Fibroblast of lung (primary cell): Measurements from ENCODE around the gene COMMD10. TPM values are rescaled to one million over a fixed set of nuclear protein-coding genes. Genes with fewer than 3 reads are reported as not detected.
A peak's percentile ranks its signal among the peaks of the same experiment; 100 is the strongest.

Experiments
- DNase-seq, 2 donors: peaks; one replicate each; pipeline versions ENCODE4 v3.0.0 to v3.0.0-alpha.2; 2010; ENCODE audit warnings: low read depth in 2 of 2
- H2AFZ ChIP-seq: 2 replicates; pipeline ENCODE4 v1.5.1; 2012; ENCODE audit warnings: low read length, control low read depth, inconsistent platforms
- H3K27ac ChIP-seq: 2 replicates; pipeline ENCODE4 v1.5.1; 2011; ENCODE audit warnings: low read length, control low read depth; ENCODE audit not compliant: insufficient read depth
- H3K27me3 ChIP-seq: 2 replicates; pipeline ENCODE4 v1.5.1; 2011; ENCODE audit warnings: mild to moderate bottlenecking, low read length; ENCODE audit not compliant: control insufficient read depth, insufficient read depth
- H3K36me3 ChIP-seq: 2 replicates; pipeline ENCODE4 v1.5.1; 2011; ENCODE audit warnings: low read length; ENCODE audit not compliant: control insufficient read depth, insufficient read depth
- H3K4me1 ChIP-seq: 2 replicates; pipeline ENCODE4 v1.5.1; 2011; ENCODE audit warnings: low read length; ENCODE audit not compliant: control insufficient read depth, insufficient read depth; ENCODE audit errors: extremely low read depth
- H3K4me2 ChIP-seq: 2 replicates; pipeline ENCODE4 v1.5.1; 2011; ENCODE audit warnings: low read length, control low read depth; ENCODE audit not compliant: insufficient read depth; ENCODE audit errors: extremely low read depth
- H3K4me3 ChIP-seq, 4 experiments: fragments of 200-600 bp in 1 of 4; sonication (generic) in 1 of 4; replicated peaks in 1 of 4; 2 replicates each; pipeline ENCODE4 v1.5.1; 2011 to 2016; ENCODE audit warnings: low read length in 4 of 4, low read depth in 3 of 4, mild to moderate bottlenecking in 3 of 4, control low read depth in 2 of 4, inconsistent platforms in 1 of 4, mixed read lengths in 1 of 4; ENCODE audit not compliant: insufficient read depth in 1 of 4; ENCODE audit errors: control extremely low read depth in 1 of 4
- H3K79me2 ChIP-seq: 2 replicates; pipeline ENCODE4 v1.5.1; 2012; ENCODE audit warnings: mild to moderate bottlenecking, low read length, inconsistent platforms; ENCODE audit not compliant: control insufficient read depth, insufficient read depth
- H3K9ac ChIP-seq: 2 replicates; pipeline ENCODE4 v1.5.1; 2011; ENCODE audit warnings: mild to moderate bottlenecking, low read length, control low read depth; ENCODE audit not compliant: insufficient read depth
- H3K9me3 ChIP-seq: 2 replicates; pipeline ENCODE4 v1.5.1; 2012; ENCODE audit warnings: low read depth, low read length; ENCODE audit not compliant: control insufficient read depth, insufficient read depth
- H4K20me1 ChIP-seq: 2 replicates; pipeline ENCODE4 v1.5.1; 2011; ENCODE audit warnings: low read length; ENCODE audit not compliant: control insufficient read depth, insufficient read depth; ENCODE audit errors: extremely low read depth
- EZH2 ChIP-seq: IDR thresholded peaks from 2 replicates; pipeline ENCODE4 v1.5.1; 2012; ENCODE audit warnings: low read length, control low read depth, mild to moderate bottlenecking; ENCODE audit errors: missing control alignments
- polyA plus RNA-seq, 2 donors: library from polyadenylated mRNA; depleted of rRNA in 1 of 2; stranded (reverse) in 1 of 2; unstranded in 1 of 2; fragments of >200 nt; gene quantifications; 2 replicates each; pipeline ENCODE4 v1.2.1, GENCODE V29; 2011 to 2012; ENCODE audit warnings: missing spikeins in 1 of 2
- total RNA-seq: library from RNA; depleted of rRNA; stranded (reverse); fragments of >200 nt; gene quantifications from 2 replicates; pipeline ENCODE4 v1.2.1, GENCODE V29; 2014
- TF ChIP-seq, protein P1 (sequence below), 2 donors: IDR thresholded peaks in 1 of 2; conservative IDR thresholded peaks in 1 of 2; 1 replicate in 1 of 2; 2 replicates in 1 of 2; pipeline ENCODE4 v1.5.1; 2011 to 2012; ENCODE audit warnings: low read length in 2 of 2, control low read depth in 1 of 2, inconsistent platforms in 1 of 2, low read depth in 1 of 2, mild to moderate bottlenecking in 1 of 2

COMMD10 gene
- total and polyA plus RNA-seq, 2 donors (not counting 1 experiment from before 2014, with no cell fraction given), result 24.2 to 35.8 TPM

DNA sequence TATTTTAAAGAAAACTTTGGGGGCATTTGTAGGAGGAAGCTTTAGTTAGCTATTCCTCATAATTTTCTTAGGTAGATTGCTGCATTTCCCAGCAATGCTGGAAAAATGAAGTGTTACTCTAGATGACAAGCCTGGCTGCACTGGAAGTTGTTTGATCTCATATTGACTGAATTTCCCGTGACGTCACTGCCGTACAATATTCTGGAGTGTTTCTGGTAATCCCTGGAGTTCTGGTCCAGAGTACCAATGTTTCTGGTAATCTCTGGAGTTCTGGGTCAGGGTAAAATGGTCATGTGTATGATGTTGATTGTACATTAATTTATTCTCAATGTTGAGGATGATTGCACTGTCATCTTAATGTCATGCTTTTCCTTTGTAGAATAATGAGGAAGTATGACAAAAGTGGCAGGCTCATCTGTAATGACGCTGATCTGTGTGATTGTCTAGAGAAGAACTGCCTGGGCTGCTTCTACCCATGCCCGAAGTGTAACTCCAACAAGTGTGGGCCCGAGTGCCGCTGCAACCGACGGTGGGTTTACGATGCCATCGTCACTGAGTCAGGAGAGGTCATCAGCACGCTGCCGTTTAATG lies 26.4 kb upstream of the COMMD10 start:
- Histone ChIP-seq H3K36me3 (no peaks in the 10 kb centered on the region), H3K4me3 (no peak overlapping the region), H3K4me1 (no peaks in the 10 kb centered on the region), H3K9ac (no peak overlapping the region), H2AFZ (no peak overlapping the region), H3K79me2 (no peaks in the 10 kb centered on the region), H3K4me2 (no peak overlapping the region), H4K20me1 (no peaks in the 10 kb centered on the region), H3K27me3 (no peaks in the 10 kb centered on the region), H3K9me3 (no peaks in the 10 kb centered on the region), H3K27ac (no peak overlapping the region)
- TF ChIP-seq EZH2, result no peak
- TF ChIP-seq, protein P1, sequence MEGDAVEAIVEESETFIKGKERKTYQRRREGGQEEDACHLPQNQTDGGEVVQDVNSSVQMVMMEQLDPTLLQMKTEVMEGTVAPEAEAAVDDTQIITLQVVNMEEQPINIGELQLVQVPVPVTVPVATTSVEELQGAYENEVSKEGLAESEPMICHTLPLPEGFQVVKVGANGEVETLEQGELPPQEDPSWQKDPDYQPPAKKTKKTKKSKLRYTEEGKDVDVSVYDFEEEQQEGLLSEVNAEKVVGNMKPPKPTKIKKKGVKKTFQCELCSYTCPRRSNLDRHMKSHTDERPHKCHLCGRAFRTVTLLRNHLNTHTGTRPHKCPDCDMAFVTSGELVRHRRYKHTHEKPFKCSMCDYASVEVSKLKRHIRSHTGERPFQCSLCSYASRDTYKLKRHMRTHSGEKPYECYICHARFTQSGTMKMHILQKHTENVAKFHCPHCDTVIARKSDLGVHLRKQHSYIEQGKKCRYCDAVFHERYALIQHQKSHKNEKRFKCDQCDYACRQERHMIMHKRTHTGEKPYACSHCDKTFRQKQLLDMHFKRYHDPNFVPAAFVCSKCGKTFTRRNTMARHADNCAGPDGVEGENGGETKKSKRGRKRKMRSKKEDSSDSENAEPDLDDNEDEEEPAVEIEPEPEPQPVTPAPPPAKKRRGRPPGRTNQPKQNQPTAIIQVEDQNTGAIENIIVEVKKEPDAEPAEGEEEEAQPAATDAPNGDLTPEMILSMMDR (conservative IDR thresholded peaks at IDR 0.05 in 1 of 2, IDR thresholded peaks at IDR 0.05 in 1 of 2; ENCODE audit: low read depth in 1 of 2, low read length in 2 of 2), result no peak
- no peak for DNase-seq

DNA sequence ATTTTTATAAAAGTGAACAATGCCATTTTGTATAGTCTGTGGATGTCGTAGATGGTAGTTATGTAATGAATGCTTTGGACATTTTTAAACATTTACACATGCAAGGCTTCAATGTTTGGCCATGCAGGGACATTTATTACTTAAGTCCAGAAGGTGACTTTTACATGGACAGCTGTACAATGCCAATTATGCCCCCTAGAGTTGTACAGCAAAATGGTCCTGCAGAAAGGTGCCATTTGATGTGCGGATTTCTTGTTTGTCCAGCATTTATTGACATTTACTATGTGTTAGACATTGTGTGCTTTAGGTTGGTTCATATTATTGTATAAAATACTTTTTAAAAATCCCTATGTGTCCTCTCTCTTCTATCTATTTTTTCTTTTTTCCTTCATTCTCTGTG lies 22.5 kb upstream of the COMMD10 start:
- no peak for TF ChIP-seq EZH2
- TF ChIP-seq, protein P1 (conservative IDR thresholded peaks at IDR 0.05 in 1 of 2, IDR thresholded peaks at IDR 0.05 in 1 of 2; ENCODE audit: low read depth in 1 of 2, low read length in 2 of 2), result no peak
- Histone ChIP-seq H2AFZ (no peak overlapping the region), H3K36me3 (no peaks in the 10 kb centered on the region), H3K4me1 (no peaks in the 10 kb centered on the region), H3K27me3 (no peaks in the 10 kb centered on the region), H3K27ac (no peak overlapping the region), H3K4me2 (no peak overlapping the region), H4K20me1 (no peaks in the 10 kb centered on the region), H3K4me3 (no peak overlapping the region), H3K9me3 (no peaks in the 10 kb centered on the region), H3K9ac (no peak overlapping the region), H3K79me2 (no peaks in the 10 kb centered on the region)
- DNase-seq, result peak in 1 of 2 donors; percentile 11

DNA sequence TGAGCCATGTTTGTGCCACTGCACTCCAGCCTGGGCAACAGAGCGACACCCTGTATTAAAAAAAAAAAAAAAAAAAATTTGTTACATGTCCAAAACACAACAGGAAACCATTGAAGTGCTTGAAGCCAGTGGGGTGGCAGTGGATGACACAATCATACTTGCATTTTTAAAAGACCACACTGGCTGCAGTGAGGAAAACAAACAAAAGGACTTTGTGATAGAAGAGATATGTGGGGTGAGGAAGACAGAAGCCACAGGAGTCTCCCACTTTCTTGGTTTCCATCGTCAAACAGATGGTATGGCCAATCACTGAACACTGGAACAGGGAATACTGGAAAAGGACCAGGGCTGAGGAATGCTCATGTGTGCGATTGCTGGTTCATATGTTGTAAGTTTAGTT lies 20.9 kb upstream of the COMMD10 start:
- Histone ChIP-seq H3K4me2 (no peak overlapping the region), H3K4me1 (no peaks in the 10 kb centered on the region), H3K79me2 (no peaks in the 10 kb centered on the region), H3K27me3 (no peaks in the 10 kb centered on the region), H3K36me3 (no peaks in the 10 kb centered on the region), H3K27ac (no peak overlapping the region), H3K9me3 (no peaks in the 10 kb centered on the region), H2AFZ (no peak overlapping the region), H3K4me3 (no peak overlapping the region), H4K20me1 (no peaks in the 10 kb centered on the region), H3K9ac (no peak overlapping the region)
- peak in 1 of 2 donors; percentile 9 for DNase-seq
- TF ChIP-seq EZH2, result no peak
- TF ChIP-seq, protein P1 (conservative IDR thresholded peaks at IDR 0.05 in 1 of 2, IDR thresholded peaks at IDR 0.05 in 1 of 2; ENCODE audit: low read depth in 1 of 2, low read length in 2 of 2), result no peak
